ENCODE data around the gene SCN4A.
"Not testable (repeated sequence)": the region's sequence is repeated elsewhere in the genome, so short reads cannot be mapped to it uniquely, and the experiment has no call there.

Gene SCN4A

GRCh38 chr17:63914471-63914870 lies 58.2 kb downstream of the SCN4A start:
- H3K9me3 ChIP-seq (ENCODE audit: severe bottlenecking): no peaks in the 10 kb centered on the region
- no peak overlapping the region for H3K4me3 ChIP-seq (ENCODE audit: severe bottlenecking)
- H3K36me3 ChIP-seq (ENCODE audit: low read depth): no peaks in the 10 kb centered on the region
- H3K27me3 ChIP-seq (ENCODE audit: insufficient read depth, poor library complexity, severe bottlenecking): peaks cover 2% of the 10 kb centered on the region
- H3K27ac ChIP-seq (ENCODE audit: poor library complexity, severe bottlenecking): no peak overlapping the region
- no peaks in the 10 kb centered on the region for H3K4me1 ChIP-seq (ENCODE audit: insufficient read depth, poor library complexity, severe bottlenecking)
- no peak for TF ChIP-seq CTCF (IDR thresholded peaks at IDR 0.05; ENCODE audit: poor library complexity, severe bottlenecking)
- DNase-seq (ENCODE audit: low spot score): peak; percentile 28
- ATAC-seq (ENCODE audit: low read depth): no peak

- peak; percentile 76 for TF ChIP-seq CTCF (IDR thresholded peaks at IDR 0.05; ENCODE audit: poor library complexity, severe bottlenecking)
- H3K27ac ChIP-seq (ENCODE audit: poor library complexity, severe bottlenecking): no peak overlapping the region
Observed at GRCh38 chr17:63911657-63912100, 61.0 kb downstream of the SCN4A start.

GRCh38 chr17:63911041-63911635 lies 61.6 kb downstream of the SCN4A start, which contains the start of gene CSHL1:
Gene CSHL1 (minus strand): TSS chr17:63911258. CDS start chr17:63911196, 62 bp downstream.
- Histone ChIP-seq H3K9me3 (ENCODE audit: severe bottlenecking) (no peaks in the 10 kb centered on the region), H3K4me1 (ENCODE audit: insufficient read depth, poor library complexity, severe bottlenecking) (no peaks in the 10 kb centered on the region), H3K36me3 (ENCODE audit: low read depth) (no peaks in the 10 kb centered on the region), H3K4me3 (ENCODE audit: severe bottlenecking) (no peak within 1 kb of the TSS), H3K27me3 (ENCODE audit: insufficient read depth, poor library complexity, severe bottlenecking) (peaks cover 7% of the 10 kb centered on the region), H3K27ac (ENCODE audit: poor library complexity, severe bottlenecking) (no peak within 1 kb of the TSS)
- DNase-seq (ENCODE audit: low spot score) (no peak), ATAC-seq (ENCODE audit: low read depth) (no peak)
- TF ChIP-seq CTCF (IDR thresholded peaks at IDR 0.05; ENCODE audit: poor library complexity, severe bottlenecking): no peak

More at GRCh38 chr17:63911657-63912100, 61.0 kb downstream of the SCN4A start:
- ATAC-seq (ENCODE audit: low read depth) (peak; percentile 74), DNase-seq (ENCODE audit: low spot score) (no peak)
- H3K36me3 ChIP-seq (ENCODE audit: low read depth): no peaks in the 10 kb centered on the region
- no peak overlapping the region for H3K4me3 ChIP-seq (ENCODE audit: severe bottlenecking)
- H3K4me1 ChIP-seq (ENCODE audit: insufficient read depth, poor library complexity, severe bottlenecking): no peaks in the 10 kb centered on the region
- H3K9me3 ChIP-seq (ENCODE audit: severe bottlenecking): no peaks in the 10 kb centered on the region
- H3K27me3 ChIP-seq (ENCODE audit: insufficient read depth, poor library complexity, severe bottlenecking): peaks cover 9% of the 10 kb centered on the region

GRCh38 chr17:63910096-63910495 lies 62.6 kb downstream of the SCN4A start:
- H3K4me1 ChIP-seq (ENCODE audit: insufficient read depth, poor library complexity, severe bottlenecking): no peaks in the 10 kb centered on the region
- no peak for TF ChIP-seq CTCF (IDR thresholded peaks at IDR 0.05; ENCODE audit: poor library complexity, severe bottlenecking)
- ATAC-seq (ENCODE audit: low read depth): no peak

DNA sequence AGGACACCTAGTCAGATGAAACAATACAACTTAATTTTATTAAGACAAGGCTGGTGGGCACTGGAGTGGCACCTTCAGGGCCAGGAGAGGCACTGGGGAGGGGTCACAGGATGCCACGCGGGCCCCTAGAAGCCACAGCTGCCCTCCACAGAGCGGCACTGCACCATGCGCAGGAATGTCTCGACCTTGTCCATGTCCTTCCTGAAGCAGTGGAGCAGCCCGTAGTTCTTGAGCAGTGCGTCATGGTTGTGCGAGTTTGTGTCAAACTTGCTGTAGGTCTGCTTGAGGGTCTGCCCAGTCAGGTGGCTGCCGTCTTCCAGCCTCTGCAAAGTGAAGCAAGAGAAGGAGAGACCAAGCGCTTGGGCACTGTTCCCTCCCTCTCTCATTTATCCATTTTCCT lies 63.1 kb downstream of the SCN4A start:
- not testable (repeated sequence) for H3K27me3 ChIP-seq (ENCODE audit: insufficient read depth, poor library complexity, severe bottlenecking); H3K27ac ChIP-seq (ENCODE audit: poor library complexity, severe bottlenecking); H3K4me3 ChIP-seq (ENCODE audit: severe bottlenecking); H3K4me1 ChIP-seq (ENCODE audit: insufficient read depth, poor library complexity, severe bottlenecking); H3K9me3 ChIP-seq (ENCODE audit: severe bottlenecking); ATAC-seq (ENCODE audit: low read depth); DNase-seq (ENCODE audit: low spot score); H3K36me3 ChIP-seq (ENCODE audit: low read depth)

More at GRCh38 chr17:63910096-63910495, 62.6 kb downstream of the SCN4A start:
- no peak for DNase-seq (ENCODE audit: low spot score)
- peaks cover 7% of the 10 kb centered on the region for H3K27me3 ChIP-seq (ENCODE audit: insufficient read depth, poor library complexity, severe bottlenecking)
- no peak overlapping the region for H3K4me3 ChIP-seq (ENCODE audit: severe bottlenecking)
- H3K36me3 ChIP-seq (ENCODE audit: low read depth): no peaks in the 10 kb centered on the region
- H3K9me3 ChIP-seq (ENCODE audit: severe bottlenecking): no peaks in the 10 kb centered on the region
- H3K27ac ChIP-seq (ENCODE audit: poor library complexity, severe bottlenecking): no peak overlapping the region

All from RWPE2 (cell line).